Natural killer cell treated with Interleukin-12 subunit alpha and Interleukin-12 subunit beta and Interleukin-15 and Interleukin-18, amount 100 ng/mL, for 72 hours (primary cell): ENCODE data around the gene FRMD7. TPM values are rescaled to one million over a fixed set of nuclear protein-coding genes. Genes with fewer than 3 reads are reported as not detected.
A peak's percentile ranks its signal among the peaks of the same experiment; 100 is the strongest.
"Not testable (repeated sequence)": the region's sequence is repeated elsewhere in the genome, so short reads cannot be mapped to it uniquely, and the experiment has no call there.

Source experiments
- ATAC-seq, 2 donors: fragments of 150-1000 bp; cut with Tn5 transposase in 1 of 2; sonication (Bioruptor Pico), chemical (Tn5 transposase) in 1 of 2; 2 replicates each; pipeline ENCODE4 v1.10.0; 2021
- DNase-seq: peaks from one replicate; pipeline ENCODE4 v3.0.0; 2022; ENCODE audit warnings: low spot score
- H3K27ac Mint-ChIP-seq, 2 donors: 1 replicate in 1 of 2; 2 replicates in 1 of 2; pipeline ENCODE4 v1.8.0; 2022; ENCODE audit warnings: mixed read lengths in 2 of 2, mild to moderate bottlenecking in 1 of 2, moderate library complexity in 1 of 2
- H3K27me3 Mint-ChIP-seq, 2 donors: 1 replicate in 1 of 2; 2 replicates in 1 of 2; pipeline ENCODE4 v1.8.0; 2022; ENCODE audit warnings: mixed read lengths in 2 of 2
- H3K36me3 Mint-ChIP-seq: one replicate; pipeline ENCODE4 v1.8.0; 2022; ENCODE audit warnings: mixed read lengths
- H3K4me1 Mint-ChIP-seq, 2 donors: 1 replicate in 1 of 2; 2 replicates in 1 of 2; pipeline ENCODE4 v1.8.0; 2022; ENCODE audit warnings: low read depth in 2 of 2, mixed read lengths in 2 of 2, mild to moderate bottlenecking in 1 of 2
- H3K4me3 Mint-ChIP-seq: one replicate; pipeline ENCODE4 v1.8.0; 2022; ENCODE audit warnings: mixed read lengths
- H3K9me3 Mint-ChIP-seq: 2 replicates; pipeline ENCODE4 v1.8.0; 2022; ENCODE audit warnings: mixed read lengths
- total RNA-seq, 2 donors: library from RNA; stranded (reverse); gene quantifications; one replicate each; pipeline ENCODE4 v1.2.3, GENCODE V29; 2022

The FRMD7 gene
- total RNA-seq, 2 donors from 2014 or later, result not detected

- DNase-seq, result no peak
- H3K27me3 Mint-ChIP-seq, result peaks cover 0 to 20% of the 10 kb centered on the region in 2 donors
- no peaks in the 10 kb centered on the region for H3K36me3 Mint-ChIP-seq
- no peak for ATAC-seq
- H3K4me3 Mint-ChIP-seq, result no peak overlapping the region
- no peaks in the 10 kb centered on the region for H3K4me1 Mint-ChIP-seq
- no peaks in the 10 kb centered on the region for H3K9me3 Mint-ChIP-seq
- no peak overlapping the region for H3K27ac Mint-ChIP-seq
Measured at GRCh38 chrX:132119283-132119682, 8.5 kb downstream of the FRMD7 start.

DNA sequence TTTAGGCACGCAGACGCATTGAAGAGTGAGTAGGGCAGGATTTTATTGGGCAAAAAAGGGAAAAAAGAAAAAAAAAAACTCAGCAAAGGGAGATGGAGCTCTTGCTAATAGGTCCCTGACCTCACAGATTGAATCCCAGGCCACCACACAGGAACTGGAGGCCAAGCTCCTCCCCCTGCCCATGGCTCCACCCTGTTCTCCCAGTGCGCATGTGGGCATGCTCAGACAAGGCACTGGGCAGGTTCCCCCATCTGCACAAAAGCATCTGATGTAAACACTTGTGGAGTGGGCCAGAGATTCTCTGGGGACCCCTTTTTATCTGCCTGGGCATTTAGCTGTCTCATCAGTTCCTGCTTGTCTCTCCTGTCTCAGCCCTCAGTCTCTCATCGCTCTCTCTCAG, 9.5 kb downstream of the FRMD7 start:
- DNase-seq (no peak), ATAC-seq (no peak)
- Mint-ChIP-seq H3K36me3 (no peaks in the 10 kb centered on the region), H3K27me3 (peaks cover 0 to 24% of the 10 kb centered on the region in 2 donors), H3K4me1 (no peaks in the 10 kb centered on the region), H3K4me3 (no peak overlapping the region), H3K27ac (no peak overlapping the region), H3K9me3 (no peaks in the 10 kb centered on the region)

DNA sequence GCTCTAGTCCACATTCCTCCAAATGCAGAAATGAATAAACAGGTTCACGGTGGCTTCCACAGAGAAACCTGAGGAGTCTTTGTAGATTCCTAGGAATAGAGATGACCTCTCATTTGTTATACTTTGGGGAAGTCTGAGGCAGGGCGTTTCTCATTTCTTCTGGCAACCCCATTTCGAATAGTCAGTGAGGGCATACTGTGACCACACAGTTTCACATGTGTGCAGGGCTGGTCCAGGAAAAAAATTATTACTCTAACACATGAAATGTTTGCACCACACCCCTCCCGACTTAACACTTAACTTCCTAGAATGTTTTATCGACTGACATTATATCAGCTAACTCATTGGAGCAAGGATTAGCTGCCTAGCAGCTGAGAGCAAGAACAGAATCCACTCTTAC, 12.0 kb downstream of the FRMD7 start:
- DNase-seq (no peak), ATAC-seq (no peak)
- H3K4me1 Mint-ChIP-seq, result no peaks in the 10 kb centered on the region
- peaks cover 0 to 18% of the 10 kb centered on the region in 2 donors for H3K27me3 Mint-ChIP-seq
- H3K9me3 Mint-ChIP-seq, result no peaks in the 10 kb centered on the region
- H3K27ac Mint-ChIP-seq, result no peak overlapping the region
- no peaks in the 10 kb centered on the region for H3K36me3 Mint-ChIP-seq
- no peak overlapping the region for H3K4me3 Mint-ChIP-seq

DNA sequence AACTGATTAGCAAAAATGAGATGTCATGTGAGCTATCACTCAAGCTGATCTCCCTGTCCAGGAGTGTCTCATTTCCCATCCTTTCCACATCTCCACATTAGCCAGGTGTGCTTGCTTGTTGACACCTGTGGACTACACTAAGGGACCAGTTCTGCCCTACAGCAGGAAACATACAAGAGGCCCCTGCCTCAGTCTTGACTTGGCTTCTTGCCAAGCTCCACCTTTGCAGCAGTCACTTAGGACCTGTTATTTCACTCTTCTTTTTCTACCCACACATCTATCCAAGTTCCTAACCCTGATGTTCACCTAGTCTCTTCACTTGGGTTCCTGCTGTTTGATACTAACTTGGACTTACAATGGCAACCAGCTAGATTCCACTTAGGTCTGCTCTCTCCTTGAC, 13.2 kb downstream of the FRMD7 start:
- no peaks in the 10 kb centered on the region for H3K4me1 Mint-ChIP-seq
- no peak for ATAC-seq
- H3K9me3 Mint-ChIP-seq, result no peaks in the 10 kb centered on the region
- no peak for DNase-seq
- no peak overlapping the region for H3K4me3 Mint-ChIP-seq
- no peak overlapping the region for H3K27ac Mint-ChIP-seq
- peaks cover 0 to 24% of the 10 kb centered on the region in 2 donors for H3K27me3 Mint-ChIP-seq
- no peaks in the 10 kb centered on the region for H3K36me3 Mint-ChIP-seq

GRCh38 chrX:132107291-132107690, 20.5 kb downstream of the FRMD7 start:
- Mint-ChIP-seq H3K36me3 (no peaks in the 10 kb centered on the region), H3K4me1 (no peaks in the 10 kb centered on the region), H3K27me3 (peaks cover 0 to 24% of the 10 kb centered on the region in 2 donors), H3K4me3 (no peak overlapping the region), H3K27ac (no peak overlapping the region), H3K9me3 (no peaks in the 10 kb centered on the region)
- ATAC-seq (no peak), DNase-seq (no peak)

DNA sequence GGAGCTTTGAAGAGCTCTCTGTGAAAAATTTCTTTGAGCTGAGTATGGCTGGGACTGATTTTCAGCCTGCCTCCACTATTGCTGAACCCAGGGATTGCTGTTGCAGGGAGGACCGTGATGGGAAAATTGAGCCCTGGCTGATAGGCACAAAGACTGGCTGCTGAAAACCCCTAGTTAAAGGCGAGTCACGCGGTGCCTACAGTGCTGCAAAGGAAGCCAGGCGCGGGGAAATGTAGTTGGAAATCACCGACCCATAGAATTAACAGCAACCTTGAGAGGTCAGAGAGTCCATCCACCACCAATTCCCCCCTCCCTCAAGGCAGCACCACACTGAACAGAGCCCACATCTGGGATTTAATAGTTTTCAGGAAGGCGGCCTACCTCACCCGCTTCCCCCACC, 26.0 kb downstream of the FRMD7 start:
- H3K27ac Mint-ChIP-seq, result no peak overlapping the region
- H3K4me3 Mint-ChIP-seq, result no peak overlapping the region
- H3K9me3 Mint-ChIP-seq, result no peaks in the 10 kb centered on the region
- DNase-seq, result no peak
- H3K4me1 Mint-ChIP-seq, result no peaks in the 10 kb centered on the region
- no peaks in the 10 kb centered on the region for H3K36me3 Mint-ChIP-seq
- ATAC-seq, result no peak
- H3K27me3 Mint-ChIP-seq, result peaks cover 9 to 24% of the 10 kb centered on the region in 2 donors

DNA sequence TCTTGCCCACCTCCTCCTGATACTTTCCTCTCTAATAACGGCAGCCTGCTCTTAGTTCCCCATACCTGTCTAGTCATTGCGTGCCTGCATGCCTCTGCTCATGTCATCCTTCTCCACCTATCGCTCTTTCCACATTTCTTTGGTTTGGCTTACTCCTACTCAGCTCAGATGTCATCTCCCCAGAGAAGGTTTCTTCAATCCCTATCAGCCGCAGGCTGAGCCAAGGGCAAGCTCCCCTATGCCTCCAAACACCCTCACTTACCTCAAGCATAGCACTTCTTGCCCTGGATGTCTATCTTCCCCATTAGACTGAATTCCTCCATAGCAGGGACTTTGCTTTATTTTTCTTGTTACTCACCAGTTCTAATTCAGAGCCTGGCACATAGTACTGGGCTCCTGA, 26.6 kb downstream of the FRMD7 start:
- no peak overlapping the region for H3K4me3 Mint-ChIP-seq
- no peaks in the 10 kb centered on the region for H3K4me1 Mint-ChIP-seq
- DNase-seq (no peak), ATAC-seq (no peak)
- peaks cover 9 to 22% of the 10 kb centered on the region in 2 donors for H3K27me3 Mint-ChIP-seq
- no peaks in the 10 kb centered on the region for H3K9me3 Mint-ChIP-seq
- no peak overlapping the region for H3K27ac Mint-ChIP-seq
- no peaks in the 10 kb centered on the region for H3K36me3 Mint-ChIP-seq

GRCh38 chrX:132098704-132099103, 29.1 kb downstream of the FRMD7 start:
- H3K4me3 Mint-ChIP-seq, ATAC-seq, H3K4me1 Mint-ChIP-seq, DNase-seq, H3K27ac Mint-ChIP-seq, H3K36me3 Mint-ChIP-seq, H3K9me3 Mint-ChIP-seq: not testable (repeated sequence)
- H3K27me3 Mint-ChIP-seq, result peaks cover 9 to 20% of the 10 kb centered on the region in 2 donors

- Mint-ChIP-seq H3K27ac (no peak overlapping the region), H3K27me3 (peaks cover 9 to 17% of the 10 kb centered on the region in 2 donors), H3K9me3 (no peaks in the 10 kb centered on the region), H3K36me3 (no peaks in the 10 kb centered on the region), H3K4me3 (no peak overlapping the region), H3K4me1 (peaks cover 14 to 18% of the 10 kb centered on the region in 2 donors)
- DNase-seq (no peak), ATAC-seq (no peak)
Measured at GRCh38 chrX:132094164-132094563, 33.7 kb downstream of the FRMD7 start.

- H3K27ac Mint-ChIP-seq, result no peak overlapping the region
- ATAC-seq, result no peak
- H3K9me3 Mint-ChIP-seq, result no peaks in the 10 kb centered on the region
- DNase-seq, result no peak
- no peaks in the 10 kb centered on the region for H3K36me3 Mint-ChIP-seq
- peaks cover 14 to 18% of the 10 kb centered on the region in 2 donors for H3K4me1 Mint-ChIP-seq
- peaks cover 6 to 15% of the 10 kb centered on the region in 2 donors for H3K27me3 Mint-ChIP-seq
- H3K4me3 Mint-ChIP-seq, result no peak overlapping the region
Measured at GRCh38 chrX:132093239-132093860, 34.5 kb downstream of the FRMD7 start.

- Mint-ChIP-seq H3K36me3 (no peaks in the 10 kb centered on the region), H3K27me3 (peaks cover 0 to 14% of the 10 kb centered on the region in 2 donors), H3K4me3 (no peak overlapping the region), H3K4me1 (peaks cover 14 to 20% of the 10 kb centered on the region in 2 donors), H3K27ac (no peak overlapping the region), H3K9me3 (no peaks in the 10 kb centered on the region)
- DNase-seq (no peak), ATAC-seq (peak in 1 of 2 donors; percentile 67)
Measured at GRCh38 chrX:132092439-132093065, 35.3 kb downstream of the FRMD7 start.

DNA sequence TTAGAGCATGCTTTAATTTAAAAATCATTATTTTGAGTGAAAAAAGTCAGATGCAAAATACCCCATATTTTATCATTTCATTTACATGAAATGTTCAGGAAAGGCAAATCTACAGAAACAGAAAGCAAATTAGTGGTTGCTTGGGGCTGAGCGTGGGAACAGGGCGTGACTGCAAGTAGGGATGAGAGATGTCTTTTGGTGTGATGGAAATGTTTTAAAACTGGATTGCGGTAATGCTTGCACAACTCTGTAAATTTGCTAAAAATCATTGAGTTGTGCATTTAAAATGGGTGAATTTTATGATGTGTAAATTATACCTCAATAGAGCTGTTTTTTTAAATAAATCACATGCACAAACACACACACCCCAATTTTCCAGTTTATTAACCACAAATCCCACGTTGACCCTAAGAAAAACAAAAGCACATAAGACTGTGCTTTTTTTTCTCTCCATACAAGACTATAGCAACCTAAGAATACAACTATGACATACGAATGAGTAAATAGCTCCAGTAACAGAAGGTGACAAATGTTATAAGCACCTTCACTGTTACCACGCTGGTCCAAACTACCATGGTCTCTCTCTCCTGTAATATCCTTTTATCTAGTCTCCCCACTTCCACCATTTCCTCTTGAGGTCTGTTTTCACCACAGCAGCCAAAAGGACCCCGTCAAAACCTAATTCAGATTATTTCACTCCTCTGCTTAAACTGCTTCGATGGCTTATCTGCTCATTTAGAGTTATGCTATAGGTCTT, 37.2 kb downstream of the FRMD7 start:
- peaks cover 14 to 20% of the 10 kb centered on the region in 2 donors for H3K4me1 Mint-ChIP-seq
- no peaks in the 10 kb centered on the region for H3K9me3 Mint-ChIP-seq
- peaks cover 0 to 8% of the 10 kb centered on the region in 2 donors for H3K27me3 Mint-ChIP-seq
- ATAC-seq, result peak in 1 of 2 donors; percentile 71
- H3K4me3 Mint-ChIP-seq, result peak overlapping the region; percentile 28
- DNase-seq, result no peak
- no peaks in the 10 kb centered on the region for H3K36me3 Mint-ChIP-seq
- peak overlapping the region; percentile 32 to 37 for H3K27ac Mint-ChIP-seq

GRCh38 chrX:132088864-132089263, 39.0 kb downstream of the FRMD7 start:
- no peaks in the 10 kb centered on the region for H3K36me3 Mint-ChIP-seq
- peaks cover 0 to 14% of the 10 kb centered on the region in 2 donors for H3K27me3 Mint-ChIP-seq
- ATAC-seq (no peak), DNase-seq (no peak)
- H3K4me1 Mint-ChIP-seq, result peaks cover 14 to 20% of the 10 kb centered on the region in 2 donors
- no peak overlapping the region for H3K4me3 Mint-ChIP-seq
- H3K27ac Mint-ChIP-seq, result no peak overlapping the region
- H3K9me3 Mint-ChIP-seq, result no peaks in the 10 kb centered on the region

DNA sequence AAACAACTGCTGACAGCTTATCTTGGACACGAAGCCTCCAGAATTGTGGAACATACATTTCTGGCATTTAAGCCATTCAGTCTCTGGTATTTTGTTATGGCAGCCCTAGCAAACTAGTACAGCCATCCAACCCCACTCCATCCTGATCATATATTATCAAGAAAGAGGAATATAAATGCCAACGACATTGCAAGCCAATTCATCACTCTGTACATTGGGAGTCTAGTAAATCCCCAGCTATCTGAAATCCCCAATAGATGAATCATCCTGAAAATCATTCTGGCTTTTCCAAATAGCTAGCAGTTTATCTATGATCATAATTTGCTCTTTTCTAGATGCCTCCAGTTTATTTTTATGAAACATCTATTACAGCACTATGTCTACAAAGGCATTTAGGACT, 41.1 kb downstream of the FRMD7 start:
- ATAC-seq, result no peak
- Mint-ChIP-seq H3K4me3 (no peak overlapping the region), H3K27ac (peak overlapping the region in 1 of 2 donors; percentile 9), H3K36me3 (no peaks in the 10 kb centered on the region), H3K9me3 (no peaks in the 10 kb centered on the region), H3K27me3 (peaks cover 0 to 16% of the 10 kb centered on the region in 2 donors), H3K4me1 (peaks cover 14 to 15% of the 10 kb centered on the region in 2 donors)
- no peak for DNase-seq
